Measurements from ENCODE around the gene MAGI3.

Gene MAGI3

DNA sequence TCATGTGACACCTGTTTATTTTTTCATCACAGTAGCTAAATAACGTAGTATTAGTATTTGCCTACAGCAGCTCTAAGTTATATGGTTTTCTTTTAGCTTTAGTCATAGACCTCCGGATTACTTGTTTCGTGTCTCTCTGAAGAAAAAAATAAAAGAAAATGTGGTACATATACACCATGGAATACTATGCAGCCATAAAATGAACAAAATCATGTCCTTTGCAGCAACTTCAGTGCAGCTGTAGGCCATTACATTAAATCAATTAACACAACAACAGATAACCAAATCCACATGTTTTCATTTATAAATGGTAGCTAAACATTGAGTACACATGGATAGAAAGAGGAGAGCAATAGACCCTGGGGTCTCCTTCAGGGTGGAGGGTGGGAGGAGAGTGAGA lies 142.7 kb downstream of the MAGI3 start:
- POLR2A ChIA-PET: no interaction called here

GRCh38 chr1:113534130-113534817 lies 144.0 kb downstream of the MAGI3 start:
- DNase-seq (ENCODE audit: extremely low spot score): no peak
- TF ChIP-seq CTCF (IDR thresholded peaks at IDR 0.05; ENCODE audit: control extremely low read depth, extremely low read depth, low read depth, missing control alignments): no peak
- ChIA-PET CTCF (no interaction called here), POLR2A (no interaction called here)

More for the DNA sequence above, 142.7 kb downstream of the MAGI3 start:
- no peak for TF ChIP-seq CTCF (IDR thresholded peaks at IDR 0.05; ENCODE audit: control extremely low read depth, extremely low read depth, low read depth, missing control alignments)
- DNase-seq (ENCODE audit: extremely low spot score): no peak
- CTCF ChIA-PET: interaction anchor here (1.3 to 1.7 kb wide), 3 partner anchors 10 to 14 kb away, joined by 3 to 4 read pairs (median 3); no protein-coding TSS in a partner anchor

DNA sequence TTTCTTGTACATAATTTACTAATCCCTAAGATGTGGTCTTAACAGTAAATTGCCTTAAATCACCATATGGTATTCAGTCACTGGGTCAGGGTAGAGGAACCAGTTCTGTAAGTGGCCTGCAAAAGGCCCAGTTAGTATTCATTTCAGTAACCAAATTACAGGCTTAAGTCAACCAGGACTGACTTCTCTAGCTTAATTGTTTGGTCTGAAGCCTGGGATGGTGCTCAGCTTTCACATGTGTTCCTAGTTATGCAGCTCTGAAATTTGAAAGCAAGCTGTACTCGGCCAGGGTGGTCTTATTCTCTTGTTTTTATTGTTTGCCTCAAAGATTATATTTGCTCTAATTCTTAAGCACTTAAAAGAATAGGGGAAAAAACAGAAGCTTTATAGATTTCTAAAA lies 144.6 kb downstream of the MAGI3 start:
- DNase-seq (ENCODE audit: extremely low spot score): no peak
- ChIA-PET CTCF (no interaction called here), POLR2A (no interaction called here)
- no peak for TF ChIP-seq CTCF (IDR thresholded peaks at IDR 0.05; ENCODE audit: control extremely low read depth, extremely low read depth, low read depth, missing control alignments)

GRCh38 chr1:113536182-113536780 lies 146.0 kb downstream of the MAGI3 start:
- ChIA-PET CTCF (interaction anchor here (1.5 kb wide), 1 partner anchor 9 kb away, joined by 4 read pairs; no protein-coding TSS in a partner anchor), POLR2A (no interaction called here)
- TF ChIP-seq CTCF (IDR thresholded peaks at IDR 0.05; ENCODE audit: control extremely low read depth, extremely low read depth, low read depth, missing control alignments): no peak
- DNase-seq (ENCODE audit: extremely low spot score): no peak

DNA sequence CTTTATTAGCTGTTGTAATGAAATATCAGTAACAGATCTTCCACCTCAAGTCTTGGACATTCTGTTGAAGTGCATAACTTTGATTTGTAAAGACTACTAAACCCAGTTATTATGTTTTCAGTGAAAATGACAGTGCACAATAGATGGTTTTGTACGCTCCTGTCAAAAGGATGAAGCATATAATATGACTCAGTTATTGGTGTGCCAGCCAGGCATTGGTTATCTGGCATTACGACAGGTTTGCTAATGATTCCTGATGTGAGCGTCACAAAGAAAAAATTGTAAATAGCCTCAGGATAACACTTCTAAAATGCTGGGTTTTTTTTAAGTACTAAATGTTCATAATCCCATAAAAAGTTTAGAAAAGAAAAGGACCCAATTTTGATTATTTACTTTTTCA lies 147.9 kb downstream of the MAGI3 start:
- POLR2A ChIA-PET: no interaction called here
- no peak for DNase-seq (ENCODE audit: extremely low spot score)
- TF ChIP-seq CTCF (IDR thresholded peaks at IDR 0.05; ENCODE audit: control extremely low read depth, extremely low read depth, low read depth, missing control alignments): no peak
- CTCF ChIA-PET: no interaction called here

DNA sequence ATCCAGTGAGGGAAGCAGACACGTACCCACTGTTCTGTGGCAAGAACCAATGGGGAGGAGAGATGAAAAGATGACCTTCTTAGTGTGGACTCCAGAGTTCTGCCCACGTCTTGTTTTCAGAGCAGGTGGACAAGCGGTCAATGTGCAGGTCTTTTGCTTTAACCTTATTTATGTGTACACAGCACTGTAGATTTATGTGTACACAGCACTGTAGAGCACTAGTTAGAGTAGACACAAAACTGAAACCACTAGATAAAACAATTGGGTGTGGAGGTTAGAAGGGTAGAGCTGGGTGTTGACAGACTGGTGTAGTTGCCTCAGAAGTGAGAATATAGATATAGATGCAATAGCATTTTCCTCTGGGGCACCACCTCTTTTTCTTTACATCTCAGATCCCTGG lies 150.0 kb downstream of the MAGI3 start:
- ChIA-PET POLR2A (no interaction called here), CTCF (no interaction called here)
- no peak for TF ChIP-seq CTCF (IDR thresholded peaks at IDR 0.05; ENCODE audit: control extremely low read depth, extremely low read depth, low read depth, missing control alignments)
- no peak for DNase-seq (ENCODE audit: extremely low spot score)

All from GM10248 (cell line).